Measurements from ENCODE around the gene VPS37C. TPM values are rescaled to one million over a fixed set of nuclear protein-coding genes. Genes with fewer than 3 reads are reported as not detected.

The VPS37C gene
- total RNA-seq, 1 experiment from 2014 or later, result 32.7 TPM

- no peak overlapping the region for H3K27ac ChIP-seq (ENCODE audit: low read depth, low read length, poor library complexity, severe bottlenecking)
- no peak overlapping the region for H3K4me3 ChIP-seq (ENCODE audit: low read depth, low read length, poor library complexity, severe bottlenecking)
- H3K4me1 ChIP-seq (ENCODE audit: insufficient read depth, low read length, poor library complexity, severe bottlenecking), result peaks cover 11% of the 10 kb centered on the region
- no peaks in the 10 kb centered on the region for H3K36me3 ChIP-seq (ENCODE audit: insufficient read depth, low read length, poor library complexity, severe bottlenecking)
- ChIA-PET POLR2A (ENCODE audit: low non-redundant PET) (no interaction called here), CTCF (no interaction called here)
- no peaks in the 10 kb centered on the region for H3K9me3 ChIP-seq (ENCODE audit: low read depth, low read length, poor library complexity, severe bottlenecking)
- no peaks in the 10 kb centered on the region for H3K27me3 ChIP-seq (replicated peaks; ENCODE audit: insufficient read depth, low read depth, low read length, poor library complexity)
- BruUV-seq (replicated peaks), result no TSS peak
- TF ChIP-seq EZH2 (IDR thresholded peaks at IDR 0.05; ENCODE audit: borderline replicate concordance, low read depth, low read length, poor library complexity, severe bottlenecking) (no peak), CTCF (conservative IDR thresholded peaks at IDR 0.05; ENCODE audit: low read depth, low read length) (no peak)
- no peak for DNase-seq (ENCODE audit: low spot score)
- intact Hi-C loops (cut with micrococcal nuclease; ENCODE audit: unreplicated experiment), result no loop called here
These were observed 44.6 kb downstream of the VPS37C start for GRCh38 chr11:61116426-61117167.

DNA sequence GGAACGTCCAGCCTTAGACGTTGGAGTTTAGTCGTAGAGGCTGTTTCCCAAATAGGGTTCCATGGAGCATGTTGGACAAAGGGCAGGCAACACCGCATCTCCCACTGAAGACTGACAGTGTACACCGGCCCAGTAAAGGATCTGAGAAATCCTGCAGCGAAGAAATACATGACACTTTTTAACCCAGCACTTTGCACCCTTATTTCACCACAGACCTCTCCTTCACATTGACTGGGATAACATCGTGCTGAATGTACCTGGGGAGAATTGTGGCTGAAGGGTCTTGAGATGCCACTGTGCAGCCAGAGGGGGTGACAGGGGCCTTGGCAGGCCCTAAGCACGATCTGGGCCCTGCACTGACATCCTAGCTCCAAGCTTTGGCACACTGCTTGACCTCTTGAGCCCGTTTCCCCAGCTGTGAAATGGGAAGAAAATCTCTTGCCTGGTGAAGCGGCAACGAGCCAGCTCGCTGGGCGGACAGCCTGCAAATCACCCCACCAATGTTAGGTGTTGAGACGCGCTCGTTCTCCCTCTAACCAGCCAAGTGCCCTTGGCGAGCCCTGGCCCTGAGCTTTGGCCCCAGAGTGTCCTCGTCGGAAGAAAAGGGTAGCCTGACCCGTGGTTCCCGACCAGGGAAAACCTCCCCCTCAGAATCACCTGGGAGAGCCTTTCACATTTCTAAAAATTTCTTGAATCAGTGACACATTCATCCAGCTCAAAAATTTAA is 45.6 kb downstream of the VPS37C start:
- Histone ChIP-seq H3K9me3 (ENCODE audit: low read depth, low read length, poor library complexity, severe bottlenecking) (no peaks in the 10 kb centered on the region), H3K4me1 (ENCODE audit: insufficient read depth, low read length, poor library complexity, severe bottlenecking) (peaks cover 1% of the 10 kb centered on the region), H3K27ac (ENCODE audit: low read depth, low read length, poor library complexity, severe bottlenecking) (no peak overlapping the region), H3K27me3 (replicated peaks; ENCODE audit: insufficient read depth, low read depth, low read length, poor library complexity) (no peaks in the 10 kb centered on the region), H3K36me3 (ENCODE audit: insufficient read depth, low read length, poor library complexity, severe bottlenecking) (no peaks in the 10 kb centered on the region), H3K4me3 (ENCODE audit: low read depth, low read length, poor library complexity, severe bottlenecking) (no peak overlapping the region)
- ChIA-PET CTCF (no interaction called here), POLR2A (ENCODE audit: low non-redundant PET) (interaction anchor here (0.7 kb wide), 1 partner anchor 19 kb away, joined by 3 read pairs; no protein-coding TSS in a partner anchor)
- no peak for DNase-seq (ENCODE audit: low spot score)
- TF ChIP-seq CTCF (conservative IDR thresholded peaks at IDR 0.05; ENCODE audit: low read depth, low read length) (no peak), EZH2 (IDR thresholded peaks at IDR 0.05; ENCODE audit: borderline replicate concordance, low read depth, low read length, poor library complexity, severe bottlenecking) (no peak)
- intact Hi-C loops (cut with micrococcal nuclease; ENCODE audit: unreplicated experiment), result no loop called here
- BruUV-seq (replicated peaks), result no TSS peak

GRCh38 chr11:61114913-61115312 is 46.3 kb downstream of the VPS37C start:
- no peak for DNase-seq (ENCODE audit: low spot score)
- ChIA-PET CTCF (no interaction called here), POLR2A (ENCODE audit: low non-redundant PET) (no interaction called here)
- Histone ChIP-seq H3K4me3 (ENCODE audit: low read depth, low read length, poor library complexity, severe bottlenecking) (no peak overlapping the region), H3K27ac (ENCODE audit: low read depth, low read length, poor library complexity, severe bottlenecking) (no peak overlapping the region), H3K36me3 (ENCODE audit: insufficient read depth, low read length, poor library complexity, severe bottlenecking) (no peaks in the 10 kb centered on the region), H3K9me3 (ENCODE audit: low read depth, low read length, poor library complexity, severe bottlenecking) (no peaks in the 10 kb centered on the region), H3K27me3 (replicated peaks; ENCODE audit: insufficient read depth, low read depth, low read length, poor library complexity) (no peaks in the 10 kb centered on the region), H3K4me1 (ENCODE audit: insufficient read depth, low read length, poor library complexity, severe bottlenecking) (no peaks in the 10 kb centered on the region)
- TF ChIP-seq EZH2 (IDR thresholded peaks at IDR 0.05; ENCODE audit: borderline replicate concordance, low read depth, low read length, poor library complexity, severe bottlenecking) (no peak), CTCF (conservative IDR thresholded peaks at IDR 0.05; ENCODE audit: low read depth, low read length) (no peak)
- no TSS peak for BruUV-seq (replicated peaks)
- intact Hi-C loops (cut with micrococcal nuclease; ENCODE audit: unreplicated experiment), result no loop called here

Measured in A673 (cell line).